Activated gamma-delta T cell treated with anti-CD3 and anti-CD28 coated beads, Interleukin-2, amount 50 U/mL, for 16 hours (primary cell): Measurements from ENCODE around the gene GSDME.
"Not testable (repeated sequence)": the region's sequence is repeated elsewhere in the genome, so short reads cannot be mapped to it uniquely, and the experiment has no call there.

Source experiments
- DNase-seq: peaks from one replicate; pipeline ENCODE4 v3.0.0-alpha.2; 2020; ENCODE audit warnings: low read depth

The GSDME gene

GRCh38 chr7:24757353-24758275 is at the start of gene GSDME:
TSS of gene GSDME (minus strand) at chr7:24757464. CDS start at chr7:24749774, 7,690 bp downstream.
- no peak for DNase-seq

- no peak for DNase-seq
Measured at GRCh38 chr7:24802300-24802699, 45.0 kb upstream of the GSDME start.

DNA sequence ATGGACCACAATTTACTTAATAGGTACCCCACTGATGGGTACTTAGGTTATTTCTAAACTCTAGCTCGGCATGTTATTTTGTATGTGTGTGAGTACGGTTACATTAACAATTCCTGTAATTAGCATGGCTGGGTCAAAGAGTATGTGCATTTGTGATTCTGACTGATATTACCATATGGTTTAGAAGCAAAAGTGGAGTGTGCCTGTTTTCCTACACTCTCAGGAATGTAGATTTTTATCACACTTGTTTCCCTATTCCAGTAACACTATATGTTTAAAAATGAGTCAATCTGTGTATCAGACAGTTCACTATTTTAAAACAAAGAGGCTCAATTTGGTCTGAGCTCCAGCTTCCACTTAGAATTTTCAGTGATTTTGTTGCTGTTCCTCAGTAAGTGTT is 44.6 kb upstream of the GSDME start:
- DNase-seq: no peak

DNA sequence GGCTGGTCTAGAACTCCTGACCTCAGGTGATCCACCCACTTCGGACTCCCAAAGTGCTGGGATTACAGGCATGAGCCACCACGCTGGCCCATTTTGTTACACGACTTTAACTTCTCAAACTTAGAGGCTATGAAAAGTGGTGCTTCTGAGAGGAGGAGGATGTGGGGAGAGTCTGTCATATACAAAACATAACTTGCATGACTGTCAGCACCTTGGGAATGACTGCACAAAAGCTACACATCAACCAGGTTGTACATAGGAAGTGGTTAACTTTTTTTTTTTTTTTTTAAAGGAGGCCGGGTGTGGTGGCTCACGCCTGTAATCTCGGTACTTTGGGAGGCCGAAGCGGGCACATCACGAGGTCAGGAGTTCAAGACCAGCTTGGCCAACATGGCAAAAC is 43.4 kb upstream of the GSDME start:
- DNase-seq: no peak

DNA sequence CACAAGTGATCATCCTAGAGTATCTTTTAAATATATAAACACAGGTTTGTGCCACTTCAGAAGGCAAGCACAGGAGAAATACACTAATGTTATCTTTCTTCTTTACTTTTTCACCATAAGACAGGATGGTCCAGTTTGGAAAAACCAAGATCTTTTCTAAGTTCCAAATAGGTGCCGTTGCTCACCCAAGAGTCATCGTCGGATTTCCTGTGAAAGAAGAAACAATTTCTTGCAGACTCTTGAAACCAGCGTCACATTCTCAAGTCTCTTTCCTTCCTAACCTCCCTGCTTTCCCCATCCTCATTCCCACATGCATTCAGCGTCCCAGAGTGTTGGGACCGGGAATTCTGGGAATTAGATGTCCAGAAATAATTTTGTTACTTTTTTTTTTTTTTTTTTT is 42.8 kb upstream of the GSDME start:
- DNase-seq: no peak

GRCh38 chr7:24799506-24799905 is 42.2 kb upstream of the GSDME start:
- no peak for DNase-seq

DNA sequence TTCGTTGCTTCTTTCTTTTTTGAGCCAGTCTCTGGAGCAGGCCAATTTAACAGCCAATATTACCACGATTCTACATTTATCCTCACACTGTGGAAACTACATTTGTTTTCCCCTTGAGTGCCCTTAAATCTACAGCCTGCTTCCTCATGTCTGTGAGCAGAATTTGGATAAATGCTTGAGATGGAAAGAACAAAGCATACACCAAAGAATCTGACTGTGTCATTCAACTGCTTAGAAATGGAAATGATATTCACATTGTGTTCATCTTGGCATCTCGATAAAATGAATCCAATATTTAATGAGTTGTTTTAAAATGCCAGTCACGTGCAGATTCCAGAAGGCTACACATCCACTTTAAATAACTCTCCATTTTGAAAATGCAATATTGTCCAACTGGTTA is 41.0 kb upstream of the GSDME start:
- no peak for DNase-seq

GRCh38 chr7:24797270-24797669 is 40.0 kb upstream of the GSDME start:
- DNase-seq: no peak

DNA sequence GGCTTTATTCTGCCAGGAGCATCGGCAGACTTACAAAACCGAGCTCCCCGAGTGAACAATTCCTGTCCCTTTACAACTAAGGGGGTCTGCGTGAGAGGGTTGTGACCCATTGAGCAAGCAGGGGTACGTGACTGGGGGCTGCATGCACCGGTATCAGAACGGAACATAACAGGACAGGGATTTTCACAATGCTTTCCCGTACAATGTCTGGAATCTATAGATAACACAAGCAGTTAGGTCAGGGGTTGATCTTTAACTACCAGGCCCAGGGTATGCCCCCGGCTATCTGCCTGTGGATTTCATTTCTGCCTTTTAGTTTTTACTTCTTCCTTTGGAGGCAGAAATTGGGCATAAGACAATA is 38.1 kb upstream of the GSDME start:
- no peak for DNase-seq

GRCh38 chr7:24794751-24795406 is 37.6 kb upstream of the GSDME start:
- not testable (repeated sequence) for DNase-seq

DNA sequence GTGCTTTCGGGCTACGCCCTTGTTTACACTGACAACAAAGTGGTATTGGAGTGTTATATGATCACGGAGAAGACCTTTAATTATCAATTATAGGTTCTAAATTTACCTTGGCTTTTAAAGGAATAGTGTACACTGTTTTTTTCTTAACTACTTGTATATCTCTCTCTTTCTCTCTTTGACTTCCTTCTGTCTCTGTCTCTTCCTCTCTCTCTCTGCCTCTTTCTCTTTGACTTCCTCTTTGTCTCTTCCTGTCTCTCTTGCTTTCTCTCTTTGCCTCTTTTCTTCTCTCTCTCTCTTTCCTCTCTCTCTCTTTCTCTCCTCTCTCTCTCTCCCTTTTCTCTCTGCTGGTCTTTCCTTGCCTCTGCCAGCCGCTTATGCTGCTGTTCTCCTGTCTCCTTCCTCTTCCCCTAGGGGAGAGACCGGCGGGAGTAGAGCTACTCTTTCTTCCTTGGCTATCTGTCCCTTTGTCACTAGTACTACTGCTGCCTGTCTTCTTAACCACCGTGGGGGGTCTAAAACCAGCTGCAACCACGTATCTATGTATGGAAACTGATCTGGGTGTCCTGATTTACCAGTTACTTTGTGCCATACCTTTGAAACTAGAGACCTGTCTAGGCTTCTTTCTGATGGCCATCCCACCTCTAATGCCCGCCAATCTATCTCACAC is 36.9 kb upstream of the GSDME start:
- DNase-seq: no peak

- DNase-seq: no peak
Measured at GRCh38 chr7:24788961-24789576, 31.8 kb upstream of the GSDME start.

DNA sequence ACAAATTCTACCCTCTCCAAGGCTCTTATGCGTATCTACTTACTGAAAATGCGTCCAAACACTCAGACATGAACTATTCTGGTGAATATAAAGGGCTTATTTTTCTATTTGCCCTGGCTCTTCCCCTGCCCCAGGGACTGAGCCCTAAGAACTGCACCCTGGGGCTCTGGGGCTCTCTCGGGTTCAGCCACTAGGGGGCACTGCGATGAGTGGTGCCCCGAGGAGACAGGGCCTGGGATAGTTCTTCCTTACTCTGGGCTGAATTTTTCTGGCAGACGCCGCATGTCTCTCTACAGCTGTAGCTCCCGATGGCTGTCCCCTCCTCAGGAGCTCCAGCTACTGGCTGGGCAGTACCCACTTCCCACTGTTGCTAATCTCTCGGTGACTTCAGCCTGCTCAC is 30.8 kb upstream of the GSDME start:
- no peak for DNase-seq

GRCh38 chr7:24786941-24787340 is 29.7 kb upstream of the GSDME start:
- no peak for DNase-seq

DNA sequence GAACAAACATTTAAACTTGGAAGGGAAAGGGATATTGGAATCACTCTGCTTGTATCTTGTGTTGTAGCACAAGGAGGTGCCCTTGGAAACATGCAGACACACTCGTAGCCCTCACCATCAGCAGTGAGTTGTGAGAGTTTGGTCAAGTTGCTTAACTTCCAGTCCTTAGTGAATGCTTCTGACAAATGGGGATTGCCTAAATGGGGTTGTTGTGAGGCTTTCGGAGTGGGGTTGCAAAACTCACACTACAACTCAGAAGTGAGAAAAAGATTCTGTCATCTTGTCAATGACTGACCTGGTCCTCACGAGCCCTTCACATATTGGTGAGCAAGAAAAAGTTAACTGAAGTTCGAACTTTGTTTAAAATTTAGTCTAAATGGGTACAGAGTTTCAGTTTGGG is 29.0 kb upstream of the GSDME start:
- DNase-seq: no peak

- no peak for DNase-seq
Measured at GRCh38 chr7:24784277-24784676, 27.0 kb upstream of the GSDME start.

- no peak for DNase-seq
Measured at GRCh38 chr7:24783698-24784097, 26.4 kb upstream of the GSDME start.

DNA sequence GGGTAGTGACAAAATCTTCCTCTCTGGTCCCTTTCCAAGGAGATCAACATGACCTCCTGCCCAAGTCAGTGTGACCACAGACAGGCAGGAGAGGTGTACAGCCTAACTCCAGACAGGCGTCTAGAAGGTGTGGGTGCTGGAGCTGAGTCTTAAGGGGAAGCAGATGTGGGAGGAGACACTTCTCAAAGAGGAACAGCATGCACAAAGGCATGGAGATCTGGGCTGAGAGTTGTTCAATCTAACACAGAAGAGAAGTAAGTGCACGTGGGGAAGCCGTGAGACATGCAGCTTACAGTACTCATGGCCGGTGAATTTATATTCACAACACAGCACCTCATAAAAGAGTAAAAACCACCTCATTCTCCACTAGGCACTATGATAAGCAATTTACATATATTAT is 23.8 kb upstream of the GSDME start:
- no peak for DNase-seq

DNA sequence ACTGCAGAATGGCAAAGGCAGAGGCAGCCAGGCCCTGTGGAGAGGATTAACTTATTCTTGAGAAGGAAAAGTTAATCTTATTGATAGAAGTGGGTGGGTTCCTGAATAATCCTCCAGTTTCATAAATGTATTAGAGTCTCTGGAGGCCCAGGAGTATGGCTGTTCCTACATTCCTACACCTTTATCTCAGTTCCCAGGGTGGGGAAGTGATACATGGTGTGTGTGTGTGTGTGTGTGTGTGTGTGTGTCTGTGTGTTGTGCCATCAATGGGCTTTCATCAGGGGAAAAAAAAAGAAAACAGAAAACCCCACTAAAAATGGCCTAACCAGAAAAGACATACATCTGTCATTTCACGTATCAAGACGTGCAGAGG is 22.0 kb upstream of the GSDME start:
- DNase-seq: no peak

DNA sequence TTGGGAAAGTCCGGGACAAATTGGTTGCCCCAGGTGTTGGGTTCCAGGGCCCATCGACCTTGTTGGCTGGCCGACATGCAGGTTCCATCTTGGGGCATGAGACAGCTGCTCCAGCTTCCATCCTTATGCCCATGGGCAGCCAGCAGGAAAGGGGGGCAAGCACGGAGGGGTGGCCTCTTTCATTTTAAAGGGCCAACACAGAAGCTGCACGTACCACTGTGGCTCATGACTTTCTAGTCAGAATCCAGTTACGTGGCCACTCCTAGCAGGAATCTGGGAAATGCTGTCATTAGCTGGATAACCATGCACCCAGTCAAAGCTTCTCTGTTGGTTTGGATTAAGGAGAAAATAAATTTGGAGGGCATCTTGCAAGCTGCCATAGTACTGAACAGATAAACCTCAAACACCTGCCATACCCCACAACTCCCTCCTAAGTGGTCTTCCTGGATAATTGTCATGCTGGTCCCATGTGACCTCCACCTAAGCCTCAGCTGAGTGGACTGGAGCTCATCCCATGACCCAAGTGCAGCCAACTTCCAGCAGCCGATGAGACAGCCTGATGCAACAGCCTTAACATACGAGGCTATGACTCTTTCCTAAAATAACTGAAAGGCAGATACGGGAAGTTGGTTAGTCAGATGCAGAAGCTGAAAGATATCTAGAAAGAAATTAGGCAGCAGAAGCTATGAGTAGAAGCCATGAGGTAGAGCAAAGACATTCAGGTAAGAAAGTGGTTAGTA is 21.4 kb upstream of the GSDME start:
- DNase-seq: no peak

- DNase-seq: no peak
Measured at GRCh38 chr7:24777806-24778205, 20.5 kb upstream of the GSDME start.

DNA sequence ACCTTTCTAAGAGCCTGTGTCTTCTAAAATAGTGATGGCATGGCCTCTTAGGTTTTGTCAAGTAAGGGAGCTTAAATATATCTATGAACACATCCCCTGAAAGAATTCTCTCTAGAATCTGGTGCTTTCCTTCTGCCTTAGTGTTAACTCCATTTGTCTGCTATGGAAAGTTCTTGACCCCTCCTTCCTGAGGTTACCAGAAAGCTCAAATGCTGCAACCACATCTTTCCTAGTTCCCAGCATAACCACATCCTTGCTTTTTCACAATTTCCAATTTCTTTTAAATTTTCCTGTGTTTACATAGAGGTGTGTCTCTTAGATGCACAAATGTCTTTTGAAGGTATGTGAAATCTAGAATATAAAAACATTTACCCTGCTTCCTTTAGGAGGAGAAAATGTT is 16.4 kb upstream of the GSDME start:
- DNase-seq: no peak
